Activated T-helper 9 cell treated with anti-CD3 and anti-CD28 coated beads, Interleukin-2, amount 50 U/mL, for 16 hours (primary cell): ENCODE results near the gene TYW1B.
"Not testable (repeated sequence)": the region's sequence is repeated elsewhere in the genome, so short reads cannot be mapped to it uniquely, and the experiment has no call there.

Source experiments
- DNase-seq: peaks from one replicate; pipeline ENCODE4 v3.0.0-alpha.2; 2020; ENCODE audit warnings: low read depth

The TYW1B gene, protein sequence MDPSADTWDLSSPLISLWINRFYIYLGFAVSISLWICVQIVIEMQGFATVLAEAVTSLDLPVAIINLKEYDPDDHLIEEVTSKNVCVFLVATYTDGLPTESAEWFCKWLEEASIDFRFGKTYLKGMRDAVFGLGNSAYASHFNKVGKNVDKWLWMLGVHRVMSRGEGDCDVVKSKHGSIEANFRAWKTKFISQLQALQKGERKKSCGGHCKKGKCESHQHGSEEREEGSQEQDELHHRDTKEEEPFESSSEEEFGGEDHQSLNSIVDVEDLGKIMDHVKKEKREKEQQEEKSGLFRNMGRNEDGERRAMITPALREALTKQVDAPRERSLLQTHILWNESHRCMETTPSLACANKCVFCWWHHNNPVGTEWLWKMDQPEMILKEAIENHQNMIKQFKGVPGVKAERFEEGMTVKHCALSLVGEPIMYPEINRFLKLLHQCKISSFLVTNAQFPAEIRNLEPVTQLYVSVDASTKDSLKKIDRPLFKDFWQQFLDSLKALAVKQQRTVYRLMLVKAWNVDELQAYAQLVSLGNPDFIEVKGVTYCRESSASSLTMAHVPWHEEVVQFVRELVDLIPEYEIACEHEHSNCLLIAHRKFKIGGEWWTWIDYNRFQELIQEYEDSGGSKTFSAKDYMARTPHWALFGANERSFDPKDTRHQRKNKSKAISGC

DNA sequence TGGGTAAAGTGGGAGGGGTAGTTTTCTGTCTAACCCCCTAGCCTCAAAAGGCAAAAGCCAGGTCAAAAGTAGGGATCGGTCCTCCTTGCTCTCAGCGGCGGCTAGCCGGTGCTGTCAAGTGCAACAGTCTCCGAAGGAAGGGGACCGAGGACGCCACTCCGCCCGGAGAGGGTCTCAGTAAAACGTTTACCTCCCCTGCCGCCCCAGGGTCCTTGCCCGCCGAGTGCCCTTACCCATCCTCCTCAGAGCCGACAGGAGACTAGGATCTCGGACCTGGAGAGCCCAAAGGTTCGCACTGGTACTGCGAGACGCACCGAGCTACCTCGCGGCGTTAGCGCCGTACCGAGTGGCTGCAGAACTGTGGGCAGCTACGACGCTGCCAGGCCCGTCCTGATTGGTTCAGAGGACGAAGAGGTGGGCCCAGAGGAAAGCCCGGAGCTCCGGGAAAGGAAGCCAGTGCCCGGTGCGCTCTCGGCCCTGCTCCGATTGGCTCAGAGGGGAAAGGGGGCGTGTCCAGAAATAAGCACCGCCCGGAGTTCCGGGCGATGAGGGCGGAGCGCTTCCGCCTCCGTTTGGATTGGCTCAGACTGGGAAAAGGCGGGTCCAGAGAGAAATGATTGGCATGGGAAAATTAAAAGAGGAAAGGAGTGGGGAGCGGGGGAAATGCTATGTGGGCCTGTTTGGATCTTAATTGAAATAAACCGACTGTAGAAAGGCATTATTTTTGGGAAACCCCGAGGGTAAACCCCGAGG lies at the start of gene TYW1B:
Gene TYW1B (minus strand): TSS at position 362 of the 753 bp plus-strand sequence. CDS start 125 bp downstream, at position 237.
- peak; percentile 94 for DNase-seq

DNA sequence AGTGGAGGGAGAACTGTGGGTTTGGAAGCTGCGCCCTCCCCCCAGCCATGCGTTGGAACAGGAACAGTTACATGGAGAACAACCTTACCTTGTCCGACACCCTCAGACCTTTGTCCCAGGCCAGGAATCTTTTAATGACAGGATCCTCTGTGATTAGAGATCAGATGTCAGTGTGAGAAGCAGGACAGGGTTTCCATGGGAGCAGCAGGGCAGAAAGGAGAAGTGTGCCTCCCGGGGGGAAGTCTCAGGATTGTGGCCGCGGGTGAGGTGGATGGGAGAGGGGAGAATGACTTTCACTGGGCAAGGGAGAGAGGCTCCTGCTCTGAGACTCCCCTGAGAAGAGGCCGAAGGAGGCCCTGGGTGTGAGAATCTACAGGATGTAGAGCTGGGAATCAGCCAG lies 39.6 kb upstream of the TYW1B start:
- DNase-seq, result not testable (repeated sequence)

DNA sequence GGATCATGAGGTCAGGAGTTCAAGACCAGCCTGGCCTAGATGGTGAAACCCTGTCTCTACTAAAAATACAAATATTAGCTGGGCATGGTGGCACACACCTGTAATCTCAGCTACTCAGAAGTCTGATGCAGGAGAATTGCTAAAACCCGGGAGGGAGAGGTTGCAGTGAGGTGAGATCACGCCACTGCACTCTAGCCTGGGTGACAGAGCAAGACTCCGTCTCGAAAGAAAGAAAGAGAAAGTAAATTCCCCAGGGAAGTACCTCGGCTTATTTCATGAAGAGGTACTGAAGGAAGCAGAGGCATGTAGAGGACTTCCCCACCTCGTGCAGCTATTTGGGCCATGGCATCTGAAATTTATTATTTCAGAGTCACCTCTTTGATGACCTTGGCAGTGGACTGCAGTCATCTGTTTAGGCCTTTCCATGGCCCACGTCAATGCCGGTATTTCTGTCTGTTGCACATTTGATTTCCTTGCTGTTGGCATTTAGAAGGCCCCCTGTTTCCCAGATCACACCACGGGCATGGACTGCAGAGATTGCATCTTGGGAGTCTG lies 30.9 kb upstream of the TYW1B start:
- not testable (repeated sequence) for DNase-seq

DNA sequence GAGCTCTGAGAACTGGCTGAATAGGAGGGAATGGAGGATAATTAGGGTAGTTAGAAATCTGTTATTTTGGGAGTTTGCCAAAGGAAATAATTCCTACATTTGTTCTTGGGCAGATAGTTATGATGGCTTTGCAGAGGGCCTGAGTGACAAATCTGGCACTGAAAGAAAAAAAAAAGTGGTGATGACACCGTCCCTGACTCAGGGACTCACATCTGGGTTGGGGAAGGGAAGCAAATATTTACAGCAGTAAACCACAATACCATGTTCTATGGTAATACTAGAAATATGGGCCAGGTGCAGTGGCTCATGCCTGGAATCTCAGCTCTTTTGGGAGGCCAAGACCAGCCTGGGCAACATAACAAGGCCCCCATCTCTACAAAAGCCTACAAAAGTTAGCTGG lies 29.9 kb upstream of the TYW1B start:
- not testable (repeated sequence) for DNase-seq

DNA sequence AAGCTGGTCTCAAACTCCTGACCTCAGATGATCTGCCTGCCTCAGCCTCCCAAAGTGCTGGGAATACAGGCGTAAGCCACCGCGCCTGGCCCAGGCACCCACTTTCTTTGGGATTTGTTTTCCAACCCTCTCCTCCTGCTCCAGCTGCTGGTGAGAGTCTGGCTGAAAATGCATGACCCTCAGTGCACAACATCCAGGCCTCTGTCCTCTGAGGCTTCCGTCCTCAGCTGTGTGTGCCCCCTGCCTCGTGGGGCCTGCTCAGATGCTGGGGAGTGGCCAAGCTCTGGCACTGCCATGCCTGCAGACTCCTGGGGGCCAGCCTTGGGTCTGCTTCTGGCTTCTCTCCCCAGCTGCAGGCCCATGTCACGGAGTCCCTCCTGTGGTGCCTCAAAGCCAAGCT lies 27.3 kb upstream of the TYW1B start:
- DNase-seq, result not testable (repeated sequence)

DNA sequence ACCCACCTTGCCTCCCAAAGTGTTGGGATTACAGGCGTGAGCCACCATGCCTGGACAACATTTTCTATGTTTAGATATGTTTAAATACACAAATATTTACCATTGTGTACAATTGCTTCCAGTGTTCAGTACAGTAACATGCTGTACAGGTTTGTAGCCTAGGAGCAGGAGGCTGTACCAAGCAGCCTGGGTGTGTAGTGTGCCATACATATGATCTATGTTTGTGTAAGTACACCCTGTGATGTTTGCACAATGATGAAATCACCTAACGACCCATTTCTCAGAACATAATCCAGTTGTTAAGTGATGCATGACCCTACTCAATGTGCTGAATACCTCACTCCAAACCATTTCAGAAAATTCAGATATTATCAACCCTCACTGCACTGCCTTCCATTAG lies 24.9 kb upstream of the TYW1B start:
- DNase-seq, result not testable (repeated sequence)

DNA sequence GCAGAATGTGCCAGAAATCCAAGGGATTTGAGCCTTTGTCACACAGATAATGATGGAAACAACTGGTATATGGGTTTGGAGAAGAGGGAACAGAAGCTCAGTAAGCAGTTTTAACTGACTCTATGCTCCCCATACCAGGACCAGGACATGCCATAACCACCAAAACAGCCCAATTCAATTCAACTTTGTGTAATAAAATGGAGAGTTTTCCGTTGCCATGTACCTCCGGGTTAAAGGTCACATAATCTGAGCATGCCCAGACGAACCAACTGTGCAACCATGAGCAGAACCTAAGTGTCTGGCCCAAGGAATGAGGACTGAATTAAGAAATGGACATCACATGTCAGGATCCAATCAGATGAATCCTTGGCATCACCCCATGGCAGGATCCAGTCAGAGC lies 22.7 kb upstream of the TYW1B start:
- DNase-seq, result not testable (repeated sequence)

DNA sequence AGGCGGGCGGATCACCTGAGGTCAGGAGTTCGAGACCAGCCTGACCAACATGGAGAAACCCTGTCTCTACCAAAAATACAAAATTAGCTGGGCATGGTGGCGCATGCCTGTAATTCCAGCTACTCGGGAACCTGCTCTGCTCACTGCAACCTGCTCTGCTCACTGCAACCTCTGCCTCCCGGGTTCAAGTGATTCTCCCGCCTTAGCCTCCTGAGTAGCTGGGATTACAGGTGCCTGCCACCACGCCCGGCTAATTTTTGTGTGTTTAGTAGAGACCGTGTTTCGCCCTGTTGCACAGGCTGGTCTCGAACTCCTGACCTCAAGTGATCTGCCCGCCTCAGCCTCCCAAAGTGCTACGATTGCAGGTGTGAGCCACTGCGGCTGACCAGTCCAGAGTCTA lies 16.1 kb upstream of the TYW1B start:
- DNase-seq, result not testable (repeated sequence)

DNA sequence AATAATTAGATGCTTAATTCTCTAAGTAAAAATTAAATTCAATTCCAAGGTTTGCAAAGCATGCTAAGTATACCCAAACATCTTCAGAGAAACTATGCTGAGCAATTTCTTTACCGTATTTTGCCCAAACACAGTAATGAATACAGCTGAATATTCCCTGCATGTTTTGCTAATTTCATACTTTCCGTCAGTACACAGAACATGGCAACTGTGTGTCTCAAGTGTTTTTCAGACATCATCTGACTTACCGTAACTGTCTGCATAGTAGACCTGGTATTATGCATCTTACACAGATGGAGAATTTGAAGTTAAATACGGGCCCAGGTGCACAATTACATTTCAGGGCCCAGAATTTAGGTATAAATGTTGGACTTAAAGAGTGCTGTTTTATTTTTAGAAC lies 15.2 kb upstream of the TYW1B start:
- DNase-seq, result not testable (repeated sequence)

DNA sequence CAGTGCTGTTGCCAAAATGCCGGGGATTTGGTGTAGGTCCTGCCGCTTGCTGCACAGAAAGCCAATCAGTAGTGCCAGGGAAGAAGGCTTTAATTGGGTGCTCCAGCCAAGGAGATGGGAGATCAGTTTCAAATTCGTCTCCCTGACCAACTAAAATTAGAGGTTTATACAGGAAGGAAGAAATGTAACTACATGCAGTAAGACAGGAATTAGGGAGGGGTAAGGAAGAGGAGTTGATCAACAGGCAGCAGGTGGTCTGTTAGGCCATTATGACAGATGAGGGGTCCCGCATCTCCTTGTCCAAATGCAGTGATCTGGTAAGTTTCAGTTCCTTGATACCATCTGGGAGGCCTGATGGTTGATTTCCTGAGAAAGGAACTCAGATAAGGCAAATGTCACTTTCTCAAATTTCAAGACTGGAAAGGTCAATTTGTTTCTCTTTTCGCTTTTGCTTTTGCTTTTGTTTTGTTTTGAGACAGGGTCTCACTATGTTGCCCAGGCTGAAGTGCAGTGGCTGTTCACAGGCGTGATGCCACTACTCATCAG lies 13.0 kb upstream of the TYW1B start:
- not testable (repeated sequence) for DNase-seq

DNA sequence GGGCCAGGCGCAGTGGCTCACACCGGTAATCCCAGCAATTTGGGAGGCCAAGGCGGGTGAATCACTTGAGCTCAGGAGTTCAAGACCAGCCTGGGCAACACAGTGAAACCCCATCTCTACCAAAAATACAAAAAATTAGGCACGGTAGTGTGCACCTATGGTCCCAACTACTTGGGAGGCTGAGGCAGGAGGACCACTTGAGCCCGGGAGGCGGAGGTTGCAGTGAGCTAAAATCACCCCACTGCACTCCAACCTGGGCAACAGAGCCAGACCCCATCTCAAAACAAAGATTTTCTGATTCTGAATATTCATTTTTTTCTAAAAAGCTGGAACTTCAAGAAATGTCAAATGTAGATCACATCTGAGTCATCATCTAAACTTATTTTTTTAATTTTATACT lies 10.3 kb upstream of the TYW1B start:
- DNase-seq, result not testable (repeated sequence)

DNA sequence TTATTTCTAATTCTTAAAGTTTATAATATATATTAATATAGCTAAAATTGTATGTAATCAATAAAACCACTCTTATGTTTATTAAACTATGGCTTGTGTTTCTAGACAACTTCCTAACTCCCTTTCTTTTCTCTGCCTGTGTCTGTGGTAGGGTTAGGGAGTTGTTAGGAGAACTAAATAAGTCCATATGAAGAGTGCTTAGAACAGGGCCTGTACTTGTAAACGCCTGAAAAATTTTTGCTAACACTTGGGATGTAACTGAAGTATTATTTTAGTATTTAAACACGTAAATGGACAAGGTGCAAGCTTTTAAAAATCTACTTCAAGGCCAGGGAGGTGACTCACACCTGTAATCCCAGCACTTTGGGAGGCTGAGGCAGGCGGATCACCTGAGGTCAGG lies 9.3 kb upstream of the TYW1B start:
- DNase-seq, result not testable (repeated sequence)

DNA sequence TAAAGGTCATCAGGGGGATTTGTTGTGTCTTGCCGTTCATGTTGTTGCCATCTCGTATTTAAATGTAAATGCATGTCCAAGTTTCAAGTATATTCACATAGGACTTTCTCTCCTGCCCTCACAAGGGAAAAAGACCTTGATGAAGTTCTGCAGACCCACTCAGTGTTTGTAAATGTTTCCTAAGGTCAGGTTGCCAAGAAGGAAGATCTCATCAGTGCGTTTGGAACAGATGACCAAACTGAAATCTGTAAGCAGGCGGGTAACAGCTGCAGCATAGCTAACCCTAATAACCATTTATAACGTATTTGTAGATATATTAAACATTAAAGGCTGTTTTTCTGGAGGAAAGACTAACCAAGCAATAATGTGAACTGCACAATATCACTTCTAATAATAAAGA lies 2.6 kb upstream of the TYW1B start:
- DNase-seq, result not testable (repeated sequence)

DNA sequence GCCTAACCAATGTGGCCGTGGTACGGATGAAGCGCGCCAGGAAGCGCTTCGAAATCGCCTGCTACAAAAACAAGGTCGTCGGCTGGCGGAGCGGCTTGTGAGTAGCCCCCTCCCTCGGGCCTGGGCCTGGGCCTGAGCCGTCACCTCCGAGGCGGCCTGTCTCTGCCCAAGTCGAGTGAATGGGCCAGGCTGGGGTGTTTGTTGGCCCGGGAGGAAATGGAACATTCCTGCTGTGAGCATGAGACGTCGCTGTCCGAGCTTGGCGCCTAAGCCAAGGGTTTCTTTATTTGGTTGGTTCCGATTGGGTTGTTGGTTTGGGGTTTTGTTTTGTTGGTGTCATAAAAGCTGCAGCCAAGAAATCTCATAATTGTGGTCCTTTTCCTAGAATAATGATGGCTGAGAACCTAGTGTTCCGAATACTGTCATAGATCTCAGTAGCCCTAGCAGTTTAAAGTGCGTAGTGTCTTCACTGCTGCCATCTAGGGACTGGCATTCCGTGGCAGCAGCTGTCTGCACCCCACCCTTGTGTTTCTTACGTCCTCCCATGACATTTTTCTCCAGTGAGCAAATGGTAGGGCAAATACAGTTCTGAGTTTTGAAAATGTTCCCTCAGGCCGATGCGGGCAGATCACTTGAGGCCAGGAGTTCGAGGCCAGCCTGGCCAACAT lies 1.8 kb upstream of the TYW1B start:
- peak; percentile 24 for DNase-seq

DNA sequence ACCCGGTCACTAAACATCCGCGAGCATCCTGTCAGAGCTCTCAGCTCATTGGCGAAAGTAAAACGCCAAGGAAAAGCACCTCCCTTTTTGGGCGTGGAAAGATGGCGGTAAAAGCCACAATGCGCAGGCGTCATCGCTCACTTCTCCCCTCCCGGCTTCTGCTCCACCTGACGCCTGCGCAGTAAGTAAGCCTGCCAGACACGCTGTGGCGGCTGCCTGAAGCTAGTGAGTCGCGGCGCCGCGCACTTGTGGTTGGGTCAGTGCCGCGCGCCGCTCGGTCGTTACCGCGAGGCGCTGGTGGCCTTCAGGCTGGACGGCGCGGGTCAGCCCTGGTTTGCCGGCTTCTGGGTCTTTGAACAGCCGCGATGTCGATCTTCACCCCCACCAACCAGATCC lies 1.3 kb upstream of the TYW1B start:
- peak; percentile 92 for DNase-seq

DNA sequence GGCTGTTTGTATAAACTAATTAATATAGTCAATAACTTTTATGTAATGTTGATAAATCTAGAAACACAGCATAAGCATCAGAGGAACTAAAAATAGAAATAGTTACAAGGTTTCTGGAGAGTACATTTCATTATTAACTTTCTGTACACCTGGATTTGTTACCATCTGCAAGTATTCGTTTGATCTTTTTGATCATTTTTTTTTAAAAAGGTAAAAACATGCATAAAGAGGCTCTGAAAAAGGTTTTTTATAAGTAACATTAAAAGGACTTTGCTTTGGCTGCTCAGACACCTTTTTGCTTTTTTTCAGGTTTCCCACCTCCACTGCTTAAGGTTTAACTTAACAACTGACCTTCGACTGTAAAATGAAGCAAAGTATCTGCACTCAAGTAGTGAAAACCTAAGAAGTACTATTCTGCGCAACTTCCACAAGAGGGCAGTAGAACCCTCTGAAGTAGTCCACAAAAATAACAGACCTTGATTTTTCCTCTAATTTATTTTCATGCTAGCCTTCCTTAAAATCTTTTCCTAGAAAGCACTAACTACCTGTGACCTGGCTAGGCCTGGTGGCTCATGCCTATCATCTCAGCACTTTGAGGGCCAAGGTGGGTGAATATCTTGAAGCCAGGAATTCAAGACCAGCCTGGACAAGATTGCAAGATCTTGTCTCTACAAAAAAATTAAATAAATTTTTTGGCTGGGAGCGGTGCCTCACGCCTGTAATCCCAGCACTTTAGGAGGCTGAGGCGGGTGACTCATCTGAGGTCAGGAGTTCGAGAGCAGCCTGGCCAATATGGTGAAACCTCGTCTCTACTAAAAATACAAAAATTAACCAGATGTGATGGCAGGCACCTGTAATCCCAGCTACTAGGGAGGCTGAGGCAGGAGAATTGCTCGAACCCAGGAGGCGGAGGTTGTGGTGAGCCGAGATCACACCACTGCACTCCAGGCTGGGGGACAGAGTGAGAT lies 4.0 kb downstream of the TYW1B start:
- DNase-seq, result not testable (repeated sequence)

DNA sequence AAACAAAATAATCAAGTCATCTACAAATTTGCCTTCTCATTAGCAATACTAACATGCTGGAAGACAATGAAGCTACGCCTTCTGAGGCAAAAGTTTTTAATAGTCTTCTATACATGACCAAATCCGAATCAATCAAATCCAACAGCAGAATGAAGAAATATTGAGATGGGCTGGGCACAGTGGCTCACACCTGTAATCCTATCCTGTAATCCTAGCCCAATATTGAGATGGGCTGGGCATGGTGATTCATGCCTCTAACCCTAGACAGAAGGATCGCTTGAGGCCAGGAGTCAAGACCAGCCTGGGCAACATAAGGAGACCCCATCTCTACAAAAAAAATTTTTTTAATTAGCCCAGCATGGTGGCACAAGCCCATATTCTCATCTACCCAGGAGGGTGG lies 5.5 kb downstream of the TYW1B start:
- not testable (repeated sequence) for DNase-seq

DNA sequence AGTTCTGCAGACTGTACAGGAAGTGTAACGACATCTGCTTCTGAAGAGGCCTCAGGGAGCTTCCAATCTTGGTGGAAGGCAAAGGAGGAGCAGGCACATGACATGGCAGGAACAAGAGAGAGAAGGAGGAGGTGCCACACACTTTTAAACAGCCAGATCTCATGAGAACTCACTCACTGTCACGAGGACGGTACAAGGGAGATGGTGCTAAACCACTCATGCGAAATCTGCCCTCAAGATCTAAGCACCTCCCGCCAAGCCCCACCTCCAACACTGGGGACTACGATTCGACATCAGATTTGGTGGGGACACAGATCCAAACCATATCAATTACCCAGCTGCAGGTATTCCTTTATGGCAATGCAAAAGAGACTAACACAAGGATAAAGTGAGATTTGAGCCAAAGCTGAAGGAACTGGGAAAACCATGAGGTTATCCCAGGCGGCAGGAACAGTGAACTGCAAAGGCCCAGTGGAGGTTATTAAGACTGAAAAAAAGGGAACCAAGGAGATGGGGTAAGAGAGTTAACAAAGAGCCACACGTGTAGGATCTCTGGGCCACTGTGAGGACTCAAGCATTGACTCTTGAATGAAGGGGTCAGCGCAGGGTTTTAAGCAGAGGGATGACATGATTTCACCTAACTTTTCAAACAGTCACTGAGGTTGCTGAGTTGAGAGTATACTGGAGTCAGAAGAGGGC lies 9.2 kb downstream of the TYW1B start:
- not testable (repeated sequence) for DNase-seq

DNA sequence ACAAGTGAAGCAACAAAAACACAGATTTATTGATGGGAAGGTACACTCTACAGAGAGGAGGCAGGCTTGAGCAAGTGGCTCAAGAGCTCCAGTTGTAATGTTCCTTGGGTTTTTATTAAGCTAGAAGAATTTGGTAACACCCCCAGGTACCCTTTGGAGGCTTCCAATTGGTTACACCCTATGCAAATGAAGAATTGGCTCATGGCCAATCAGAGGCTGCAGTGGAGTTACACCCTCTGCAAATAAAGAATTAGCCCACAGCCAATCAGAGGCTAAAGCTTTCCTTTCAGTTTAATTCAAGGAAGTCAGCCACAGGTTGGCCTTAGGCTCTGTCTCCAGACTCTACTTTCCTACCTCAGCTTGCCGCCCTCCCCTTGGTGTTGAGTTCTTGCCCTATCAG lies 10.3 kb downstream of the TYW1B start:
- not testable (repeated sequence) for DNase-seq
